DMS 273 (cell line): ENCODE results near the gene CPT1C.
A peak's percentile ranks its signal among the peaks of the same experiment; 100 is the strongest.
"Not testable (repeated sequence)": the region's sequence is repeated elsewhere in the genome, so short reads cannot be mapped to it uniquely, and the experiment has no call there.

ENCODE experiments used
- DNase-seq: peaks from one replicate; lab custom pipeline; 2025; ENCODE audit not compliant: unreplicated experiment; lab: John Stamatoyannopoulos, UW

CPT1C gene

GRCh38 chr19:49700563-49700962 lies 9.6 kb downstream of the CPT1C start:
- no peak for DNase-seq

GRCh38 chr19:49701271-49701786 lies 10.4 kb downstream of the CPT1C start:
- DNase-seq, result no peak

GRCh38 chr19:49704888-49705642 lies 14.1 kb downstream of the CPT1C start:
- DNase-seq, result no peak

GRCh38 chr19:49705919-49706318 lies 15.0 kb downstream of the CPT1C start:
- no peak for DNase-seq

- DNase-seq, result no peak
Measured at GRCh38 chr19:49710372-49710951, 19.5 kb downstream of the CPT1C start.

GRCh38 chr19:49712397-49712859 lies 21.5 kb downstream of the CPT1C start:
- peak; percentile 50 for DNase-seq

GRCh38 chr19:49713236-49713845 lies 22.4 kb downstream of the CPT1C start:
- no peak for DNase-seq

GRCh38 chr19:49716154-49716553 lies 25.2 kb downstream of the CPT1C start:
- no peak for DNase-seq

- no peak for DNase-seq
Measured at GRCh38 chr19:49718511-49718910, 27.6 kb downstream of the CPT1C start.

GRCh38 chr19:49718991-49719390 lies 28.1 kb downstream of the CPT1C start:
- DNase-seq, result no peak

- DNase-seq, result not testable (repeated sequence)
Measured at GRCh38 chr19:49719420-49719819, 28.5 kb downstream of the CPT1C start.

- no peak for DNase-seq
Measured at GRCh38 chr19:49727217-49728030, 36.5 kb downstream of the CPT1C start.

- DNase-seq, result no peak
Measured at GRCh38 chr19:49730166-49730565, 39.2 kb downstream of the CPT1C start.

- no peak for DNase-seq
Measured at GRCh38 chr19:49738268-49738667, 47.4 kb downstream of the CPT1C start.

- no peak for DNase-seq
Measured at GRCh38 chr19:49739098-49739497, 48.2 kb downstream of the CPT1C start.

- DNase-seq, result no peak
Measured at GRCh38 chr19:49739933-49740332, 49.0 kb downstream of the CPT1C start.

- DNase-seq, result no peak
Measured at GRCh38 chr19:49741210-49741844, 50.4 kb downstream of the CPT1C start.

- DNase-seq, result no peak
Measured at GRCh38 chr19:49744946-49745381, 54.0 kb downstream of the CPT1C start.

GRCh38 chr19:49746206-49746958 lies 55.5 kb downstream of the CPT1C start:
- DNase-seq, result peak; percentile 30
